ENCODE results near the gene SLC7A14. TPM values are rescaled to one million over a fixed set of nuclear protein-coding genes. Genes with fewer than 3 reads are reported as not detected.

The SLC7A14 gene
- total and polyA plus RNA-seq, 12 donors = under 0.01 TPM; not detected in 11

- DNase-seq (no peak), ATAC-seq (no peak)
- no peak overlapping the region for H3K4me3 ChIP-seq
- no peak for TF ChIP-seq CTCF (IDR thresholded peaks at IDR 0.05)
- intact Hi-C loops (cut with DNase I) = no loop called here
- H3K36me3 ChIP-seq = no peaks in the 10 kb centered on the region
- peaks cover 0 to 4% (median 0%) of the 10 kb centered on the region in 7 donors for H3K27me3 ChIP-seq
- no peaks in the 10 kb centered on the region for H3K4me1 ChIP-seq
- H3K9me3 ChIP-seq = no peaks in the 10 kb centered on the region
- WGBS, 2 donors = 66 to 68% methylated on average over 5 of the region's 5 CpGs
- no peak overlapping the region for H3K27ac ChIP-seq
Observed at GRCh38 chr3:170483485-170484262, 102.2 kb downstream of the SLC7A14 start.

DNA sequence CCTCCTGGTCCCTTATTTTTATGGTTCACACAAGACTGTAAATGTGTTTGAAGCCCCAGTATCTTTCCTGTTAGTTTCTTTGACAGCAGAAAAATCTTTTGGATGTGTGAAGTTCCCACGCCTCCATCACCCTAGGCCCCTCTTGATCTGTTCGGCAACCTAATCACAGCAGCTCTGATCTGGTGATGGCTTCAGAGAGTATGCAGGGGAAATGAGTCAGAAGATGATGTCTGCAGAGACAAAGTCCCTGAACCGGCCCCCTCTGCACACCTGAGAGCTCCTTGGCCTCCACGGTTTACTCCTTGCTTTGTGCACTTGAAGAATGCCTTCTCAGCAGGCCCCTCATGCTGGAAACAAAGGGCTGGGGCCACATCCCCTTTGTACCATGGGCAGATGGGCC, 103.7 kb downstream of the SLC7A14 start:
- intact Hi-C loops (cut with DNase I) = no loop called here
- no peak for TF ChIP-seq CTCF (IDR thresholded peaks at IDR 0.05)
- 81 to 86% methylated on average over 4 of the region's 4 CpGs for WGBS, 2 donors

GRCh38 chr3:170480111-170480510, 105.8 kb downstream of the SLC7A14 start:
- Histone ChIP-seq H3K9me3 (no peaks in the 10 kb centered on the region), H3K4me1 (no peaks in the 10 kb centered on the region), H3K4me3 (no peak overlapping the region), H3K27ac (no peak overlapping the region), H3K27me3 (peaks cover 0 to 7% (median 0%) of the 10 kb centered on the region in 7 donors), H3K36me3 (no peaks in the 10 kb centered on the region)
- WGBS, 2 donors = 94 to 96% methylated on average over 4 of the region's 4 CpGs
- no peak for DNase-seq
- intact Hi-C loops (cut with DNase I) = no loop called here
- no peak for TF ChIP-seq CTCF (IDR thresholded peaks at IDR 0.05)
- no peak for ATAC-seq

More for the DNA sequence above, 103.7 kb downstream of the SLC7A14 start:
- no peak overlapping the region for H3K4me3 ChIP-seq
- no peaks in the 10 kb centered on the region for H3K36me3 ChIP-seq
- DNase-seq (no peak), ATAC-seq (no peak)
- peaks cover 0 to 7% (median 0%) of the 10 kb centered on the region in 7 donors for H3K27me3 ChIP-seq
- no peaks in the 10 kb centered on the region for H3K9me3 ChIP-seq
- no peaks in the 10 kb centered on the region for H3K4me1 ChIP-seq
- H3K27ac ChIP-seq = no peak overlapping the region

DNA sequence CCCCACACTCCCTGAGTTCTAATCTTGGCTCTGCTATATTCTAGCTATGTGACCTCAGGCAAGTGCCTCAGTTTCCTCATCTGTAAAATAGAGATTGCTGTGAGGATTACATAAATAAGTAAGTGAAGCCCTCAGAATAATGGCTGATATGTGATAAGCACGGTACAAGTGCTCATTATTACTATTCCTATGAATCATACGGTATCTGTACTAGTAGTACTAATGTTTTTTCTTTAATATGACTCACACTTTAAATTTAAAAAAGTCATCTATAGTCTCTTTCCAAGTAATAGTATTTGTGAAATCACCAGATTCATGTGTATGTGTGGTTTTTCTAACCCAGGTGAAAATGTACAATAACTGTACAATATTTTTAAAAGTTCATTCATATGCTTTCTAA, 108.5 kb downstream of the SLC7A14 start:
- Histone ChIP-seq H3K4me1 (no peaks in the 10 kb centered on the region), H3K27me3 (peaks cover 0 to 12% (median 0%) of the 10 kb centered on the region in 7 donors), H3K27ac (no peak overlapping the region), H3K4me3 (no peak overlapping the region), H3K9me3 (no peaks in the 10 kb centered on the region), H3K36me3 (no peaks in the 10 kb centered on the region)
- WGBS, 2 donors = 42 to 68% methylated on average over 2 of the region's 2 CpGs
- DNase-seq (no peak), ATAC-seq (no peak)
- intact Hi-C loops (cut with DNase I) = no loop called here
- TF ChIP-seq CTCF (IDR thresholded peaks at IDR 0.05) = no peak
